Stimulated activated CD4-positive, alpha-beta T cell treated with anti-CD3 and anti-CD28 coated beads, Interleukin-4, amount 100 ng/mL, for 48 hours (primary cell): ENCODE data around the gene SRC.

Experiments
- DNase-seq, 2 donors: peaks; one replicate each; pipeline ENCODE4 v3.0.0-alpha.2; 2020; ENCODE audit warnings: low read depth in 2 of 2

SRC gene

GRCh38 chr20:37350649-37351574 lies 5.0 kb downstream of the SRC start:
- DNase-seq, result no peak

- DNase-seq, result no peak
Measured at GRCh38 chr20:37351689-37352607, 6.0 kb downstream of the SRC start.

- no peak for DNase-seq
Measured at GRCh38 chr20:37352608-37352980, 6.7 kb downstream of the SRC start.

GRCh38 chr20:37353285-37353849 lies 7.4 kb downstream of the SRC start:
- no peak for DNase-seq

GRCh38 chr20:37354210-37355195 lies 8.6 kb downstream of the SRC start:
- DNase-seq, result no peak

GRCh38 chr20:37355252-37356180 lies 9.6 kb downstream of the SRC start:
- DNase-seq, result no peak

- DNase-seq, result no peak
Measured at GRCh38 chr20:37356387-37356786, 10.4 kb downstream of the SRC start.

GRCh38 chr20:37356961-37357371 lies 11.0 kb downstream of the SRC start:
- DNase-seq, result no peak

- no peak for DNase-seq
Measured at GRCh38 chr20:37357481-37358365, 11.8 kb downstream of the SRC start.

- no peak for DNase-seq
Measured at GRCh38 chr20:37358366-37359150, 12.6 kb downstream of the SRC start.

- DNase-seq, result no peak
Measured at GRCh38 chr20:37359331-37359730, 13.4 kb downstream of the SRC start.

- DNase-seq, result no peak
Measured at GRCh38 chr20:37359836-37360235, 13.9 kb downstream of the SRC start.

- DNase-seq, result no peak
Measured at GRCh38 chr20:37360391-37361115, 14.6 kb downstream of the SRC start.

GRCh38 chr20:37361336-37361735 lies 15.4 kb downstream of the SRC start:
- no peak for DNase-seq

- no peak for DNase-seq
Measured at GRCh38 chr20:37362231-37362792, 16.4 kb downstream of the SRC start.

GRCh38 chr20:37362821-37363220 lies 16.9 kb downstream of the SRC start:
- DNase-seq, result no peak
